PC-9 (cell line): ENCODE results near the gene GABRR3. TPM values are rescaled to one million over a fixed set of nuclear protein-coding genes. Genes with fewer than 3 reads are reported as not detected.
"Not testable (repeated sequence)": the region's sequence is repeated elsewhere in the genome, so short reads cannot be mapped to it uniquely, and the experiment has no call there.

Experiments used
- BruUV-seq: library from RNA; stranded (reverse); fragments of 400-500 nt; replicated peaks from 2 replicates; lab custom pipeline; 2021; lab: Mats Ljungman, UMichigan
- CTCF ChIA-PET: fragments of 300-600 bp; sonication (Branson Sonifier 250); formaldehyde crosslinking; loops from one replicate; lab custom pipeline; 2022; ENCODE audit warnings: antibody characterized with exemption; lab: Charles Lee
- POLR2A ChIA-PET: fragments of 300-600 bp; sonication (Branson Sonifier 250); formaldehyde crosslinking; loops from one replicate; lab custom pipeline; 2022; ENCODE audit warnings: antibody characterized with exemption; ENCODE audit not compliant: unreplicated experiment; lab: Charles Lee
- DNase-seq, 2 experiments: peaks; one replicate each; pipeline versions ENCODE4 v3.0.0 to v3.0.0-alpha.2; 2015 to 2022; ENCODE audit warnings: mixed read lengths in 1 of 2
- H2AFZ ChIP-seq: fragments of 200-600 bp; sonication (generic); 2 replicates; pipeline ENCODE4 v1.8.1; 2017; ENCODE audit warnings: antibody characterized with exemption
- H3F3A ChIP-seq: fragments of 200-600 bp; sonication (generic); 2 replicates; pipeline ENCODE4 v1.8.1; 2017; ENCODE audit warnings: antibody characterized with exemption, mild to moderate bottlenecking, low read depth; ENCODE audit not compliant: insufficient read depth
- H3K27ac ChIP-seq: fragments of 200-600 bp; sonication (generic); 2 replicates; pipeline ENCODE4 v1.6.1; 2016; ENCODE audit warnings: mixed run types
- H3K27me3 ChIP-seq: fragments of 200-600 bp; sonication (generic); 2 replicates; pipeline ENCODE4 v1.6.1; 2016; ENCODE audit warnings: low read depth, mixed run types; ENCODE audit not compliant: insufficient read depth
- H3K36me3 ChIP-seq: fragments of 200-600 bp; sonication (generic); 2 replicates; pipeline ENCODE4 v1.6.1; 2016; ENCODE audit warnings: low read depth, mixed run types
- H3K4me1 ChIP-seq: fragments of 200-600 bp; sonication (generic); replicated peaks from 2 replicates; pipeline ENCODE4 v1.6.1; 2016; ENCODE audit warnings: mixed run types; ENCODE audit not compliant: insufficient read depth
- H3K4me2 ChIP-seq: fragments of 200-600 bp; sonication (generic); 2 replicates; pipeline ENCODE4 v1.6.1; 2017; ENCODE audit warnings: mixed run types
- H3K4me3 ChIP-seq: fragments of 200-600 bp; sonication (generic); 2 replicates; pipeline ENCODE4 v1.6.1; 2016; ENCODE audit warnings: mixed run types
- H3K79me2 ChIP-seq: fragments of 200-600 bp; sonication (generic); 2 replicates; pipeline ENCODE4 v1.6.1; 2017; ENCODE audit warnings: low read depth, mixed run types
- H3K9me2 ChIP-seq: fragments of 200-600 bp; sonication (generic); 2 replicates; pipeline ENCODE4 v1.8.1; 2017; ENCODE audit warnings: mild to moderate bottlenecking; ENCODE audit not compliant: insufficient read depth
- H3K9me3 ChIP-seq: fragments of 200-600 bp; sonication (generic); 2 replicates; pipeline ENCODE4 v1.8.1; 2016; ENCODE audit warnings: low read depth; ENCODE audit not compliant: insufficient read depth
- H4K20me1 ChIP-seq: fragments of 200-600 bp; sonication (generic); 2 replicates; pipeline ENCODE4 v1.8.1; 2017; ENCODE audit not compliant: insufficient read depth
- EZH2 ChIP-seq: fragments of 200-600 bp; sonication (generic); IDR thresholded peaks from 2 replicates; pipeline ENCODE4 v1.8.0; 2017; ENCODE audit warnings: antibody characterized with exemption, low read depth
- intact Hi-C: fragments of 100-400 bp; cut with micrococcal nuclease; formaldehyde crosslinking; loops from one replicate; pipeline ENCODE4 v1.10.0; 2022; ENCODE audit not compliant: unreplicated experiment
- total RNA-seq: library from RNA; stranded (reverse); gene quantifications from 2 replicates; pipeline ENCODE4 v1.2.3, GENCODE V29; 2021
- TF ChIP-seq, protein P1 (sequence below): fragments of 200-600 bp; sonication (generic); conservative IDR thresholded peaks from 2 replicates; pipeline ENCODE4 v1.6.1; 2017; ENCODE audit warnings: mixed run types, antibody characterized with exemption, mild to moderate bottlenecking, moderate library complexity

The GABRR3 gene
- total RNA-seq, 1 experiment from 2014 or later, result not detected

DNA sequence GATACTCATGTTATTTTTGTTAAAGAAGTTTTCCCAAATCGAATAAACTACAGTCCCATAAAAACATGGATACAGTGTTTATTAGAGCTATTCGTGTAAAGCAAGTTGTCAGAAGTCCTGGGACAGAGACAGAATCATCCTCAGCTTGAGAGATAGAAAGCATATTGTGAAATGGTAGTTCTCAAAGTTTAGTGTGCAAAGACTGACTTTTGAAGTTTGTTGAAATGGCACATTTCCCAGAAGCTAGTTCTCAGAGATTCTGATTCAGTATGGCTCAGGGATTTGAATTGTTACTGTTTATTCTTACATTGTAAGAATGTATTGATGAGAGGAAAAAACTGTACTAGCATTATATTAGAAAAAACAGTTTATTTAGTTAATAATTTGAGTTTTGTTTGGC, 22.1 kb downstream of the GABRR3 start:
- Histone ChIP-seq H3K4me3 (no peak overlapping the region), H3K9me2 (no peaks in the 10 kb centered on the region), H3K4me1 (peaks cover 28% of the 10 kb centered on the region), H3K79me2 (no peaks in the 10 kb centered on the region), H3F3A (peaks cover 24% of the 10 kb centered on the region), H3K36me3 (no peaks in the 10 kb centered on the region), H4K20me1 (no peaks in the 10 kb centered on the region), H2AFZ (0 out of 2 replicates have a peak overlapping the region, but pooled peaks have one; percentile 13), H3K27ac (peak overlapping the region; percentile 48), H3K9me3 (no peaks in the 10 kb centered on the region), H3K4me2 (peak overlapping the region; percentile 55), H3K27me3 (no peaks in the 10 kb centered on the region)
- intact Hi-C loops, result no loop called here
- no TSS peak for BruUV-seq
- POLR2A ChIA-PET, result no interaction called here
- CTCF ChIA-PET, result interaction anchor here (0.6 to 1.4 kb wide), 2 partner anchors 9 to 223 kb away, joined by 3 to 7 read pairs; no protein-coding TSS in a partner anchor
- TF ChIP-seq, protein P1, sequence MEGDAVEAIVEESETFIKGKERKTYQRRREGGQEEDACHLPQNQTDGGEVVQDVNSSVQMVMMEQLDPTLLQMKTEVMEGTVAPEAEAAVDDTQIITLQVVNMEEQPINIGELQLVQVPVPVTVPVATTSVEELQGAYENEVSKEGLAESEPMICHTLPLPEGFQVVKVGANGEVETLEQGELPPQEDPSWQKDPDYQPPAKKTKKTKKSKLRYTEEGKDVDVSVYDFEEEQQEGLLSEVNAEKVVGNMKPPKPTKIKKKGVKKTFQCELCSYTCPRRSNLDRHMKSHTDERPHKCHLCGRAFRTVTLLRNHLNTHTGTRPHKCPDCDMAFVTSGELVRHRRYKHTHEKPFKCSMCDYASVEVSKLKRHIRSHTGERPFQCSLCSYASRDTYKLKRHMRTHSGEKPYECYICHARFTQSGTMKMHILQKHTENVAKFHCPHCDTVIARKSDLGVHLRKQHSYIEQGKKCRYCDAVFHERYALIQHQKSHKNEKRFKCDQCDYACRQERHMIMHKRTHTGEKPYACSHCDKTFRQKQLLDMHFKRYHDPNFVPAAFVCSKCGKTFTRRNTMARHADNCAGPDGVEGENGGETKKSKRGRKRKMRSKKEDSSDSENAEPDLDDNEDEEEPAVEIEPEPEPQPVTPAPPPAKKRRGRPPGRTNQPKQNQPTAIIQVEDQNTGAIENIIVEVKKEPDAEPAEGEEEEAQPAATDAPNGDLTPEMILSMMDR, result no peak
- no peak for TF ChIP-seq EZH2
- DNase-seq, result no peak

DNA sequence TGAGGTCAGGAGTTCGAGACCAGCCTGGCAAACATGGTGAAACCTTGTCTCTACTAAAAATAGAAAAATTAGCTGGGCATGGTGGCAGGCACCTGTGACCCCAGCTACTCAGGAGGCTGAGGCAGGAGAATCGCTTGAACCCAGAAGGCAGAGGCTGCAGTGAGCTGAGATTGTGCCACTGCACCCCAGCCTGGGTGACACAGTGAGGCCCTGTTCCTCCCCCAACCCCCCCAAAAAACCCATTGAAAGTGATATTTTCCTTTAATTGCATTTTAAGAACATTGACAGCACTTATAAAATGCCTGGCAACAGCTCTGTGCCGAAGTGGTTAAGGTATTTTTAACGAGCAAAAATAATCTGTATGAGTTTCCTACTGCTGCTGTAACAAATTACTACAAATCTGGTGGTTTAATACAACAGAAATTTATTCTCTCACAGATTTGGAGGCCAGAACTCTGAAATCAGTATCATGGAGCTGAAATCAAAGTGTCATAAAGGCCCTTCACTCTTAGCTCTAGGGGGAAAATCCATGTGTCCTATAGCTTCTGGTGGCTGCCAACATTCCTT, 24.1 kb downstream of the GABRR3 start:
- CTCF ChIA-PET, H3K4me3 ChIP-seq, POLR2A ChIA-PET, H3K27ac ChIP-seq, DNase-seq, intact Hi-C loops, H3K4me2 ChIP-seq, H3K9me3 ChIP-seq, H3K27me3 ChIP-seq, H3K9me2 ChIP-seq, H3K79me2 ChIP-seq, H3K36me3 ChIP-seq, H4K20me1 ChIP-seq, H2AFZ ChIP-seq, BruUV-seq: not testable (repeated sequence)
- Histone ChIP-seq H3K4me1 (peaks cover 28% of the 10 kb centered on the region), H3F3A (peaks cover 24% of the 10 kb centered on the region)

GRCh38 chr3:98010194-98010882, 24.8 kb downstream of the GABRR3 start:
- Histone ChIP-seq H3K79me2 (no peaks in the 10 kb centered on the region), H3K9me3 (no peaks in the 10 kb centered on the region), H2AFZ (no peak overlapping the region), H3K9me2 (no peaks in the 10 kb centered on the region), H3K4me1 (peaks cover 28% of the 10 kb centered on the region), H3K4me2 (no peak overlapping the region), H3F3A (peaks cover 24% of the 10 kb centered on the region), H4K20me1 (no peaks in the 10 kb centered on the region), H3K4me3 (no peak overlapping the region), H3K27me3 (no peaks in the 10 kb centered on the region), H3K36me3 (no peaks in the 10 kb centered on the region), H3K27ac (no peak overlapping the region)
- TF ChIP-seq, protein P1, result no peak
- no peak for TF ChIP-seq EZH2
- ChIA-PET POLR2A (no interaction called here), CTCF (no interaction called here)
- DNase-seq, result no peak
- no TSS peak for BruUV-seq
- intact Hi-C loops, result no loop called here
